Tibial nerve (tissue), 4 donors: ENCODE results near the gene PRSS53.

Source experiments
- CTCF ChIP-seq, 5 experiments: fragments of 200-600 bp in 3 of 5; fragments of 450-650 bp in 2 of 5; sonication (generic) in 3 of 5; IDR thresholded peaks; one replicate each; pipeline ENCODE4 v1.5.1; 2016 to 2019; ENCODE audit warnings: antibody characterized with exemption in 5 of 5, mild to moderate bottlenecking in 3 of 5, moderate library complexity in 2 of 5
- EP300 ChIP-seq, 2 donors: sonication (generic); formaldehyde crosslinking; IDR thresholded peaks; one replicate each; pipeline ENCODE4 v1.6.1; 2017; ENCODE audit warnings: antibody characterized with exemption in 2 of 2, mild to moderate bottlenecking in 1 of 2
- POLR2A ChIP-seq, 2 donors: fragments of 450-650 bp; IDR thresholded peaks; one replicate each; pipeline ENCODE4 v1.6.1; 2017; ENCODE audit warnings: antibody characterized with exemption in 2 of 2, mild to moderate bottlenecking in 2 of 2, moderate library complexity in 2 of 2

- no peak for TF ChIP-seq CTCF (IDR thresholded peaks at IDR 0.05)
- peak; percentile 69 to 90 for TF ChIP-seq EP300 (IDR thresholded peaks at IDR 0.05)
- peak; percentile 86 to 89 for TF ChIP-seq POLR2A (IDR thresholded peaks at IDR 0.05)
Measured at GRCh38 chr16:31117384-31118222, 28.9 kb upstream of the PRSS53 start, which contains the start of gene KAT8.
